D721Med (cell line): ENCODE results near the gene PROM1.

Experiments used
- DNase-seq: peaks from one replicate; pipeline ENCODE4 v3.0.0; 2011; ENCODE audit warnings: low spot score; ENCODE audit not compliant: insufficient read length
- FAIRE-seq: peaks from 2 replicates; lab custom pipeline; 2011; peaks lifted over from hg19 to GRCh38; lab: Jason Lieb, UNC
- CTCF ChIP-seq: IDR thresholded peaks from 2 replicates; pipeline ENCODE4 v1.5.1; 2012; ENCODE audit warnings: mild to moderate bottlenecking, control low read depth; ENCODE audit not compliant: insufficient read depth; ENCODE audit errors: missing control alignments

Gene PROM1

GRCh38 chr4:15955670-15956069, 128.2 kb downstream of the PROM1 start:
- FAIRE-seq (no peak), DNase-seq (no peak)
- TF ChIP-seq CTCF = no peak

- no peak for TF ChIP-seq CTCF
- DNase-seq = no peak
- no peak for FAIRE-seq
Observed at GRCh38 chr4:15953625-15954024, 130.2 kb downstream of the PROM1 start.

DNA sequence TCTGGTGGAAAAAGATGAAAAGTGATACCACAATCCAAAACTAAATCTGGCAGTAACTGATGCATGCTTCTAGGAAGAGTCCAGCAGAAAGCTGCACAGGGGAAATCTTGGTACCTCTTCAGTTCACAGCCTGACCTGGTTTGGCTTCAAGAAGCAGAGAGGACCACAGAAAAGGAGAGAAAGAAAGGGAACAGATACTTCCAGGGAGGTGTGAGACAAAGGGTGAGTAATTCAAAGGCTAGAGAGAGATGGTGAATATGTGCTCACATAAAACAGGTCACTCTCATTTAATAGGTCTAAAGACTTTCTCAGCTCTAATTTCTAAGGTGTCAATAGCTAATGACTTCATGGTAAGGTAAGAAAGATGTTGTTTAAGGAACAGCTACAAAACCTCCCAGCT, 132.0 kb downstream of the PROM1 start:
- FAIRE-seq = no peak
- TF ChIP-seq CTCF = no peak
- no peak for DNase-seq

- no peak for TF ChIP-seq CTCF
- no peak for DNase-seq
- no peak for FAIRE-seq
Observed at GRCh38 chr4:15948826-15949225, 135.0 kb downstream of the PROM1 start.

- no peak for TF ChIP-seq CTCF
- no peak for FAIRE-seq
- no peak for DNase-seq
Observed at GRCh38 chr4:15947684-15948083, 136.1 kb downstream of the PROM1 start.

DNA sequence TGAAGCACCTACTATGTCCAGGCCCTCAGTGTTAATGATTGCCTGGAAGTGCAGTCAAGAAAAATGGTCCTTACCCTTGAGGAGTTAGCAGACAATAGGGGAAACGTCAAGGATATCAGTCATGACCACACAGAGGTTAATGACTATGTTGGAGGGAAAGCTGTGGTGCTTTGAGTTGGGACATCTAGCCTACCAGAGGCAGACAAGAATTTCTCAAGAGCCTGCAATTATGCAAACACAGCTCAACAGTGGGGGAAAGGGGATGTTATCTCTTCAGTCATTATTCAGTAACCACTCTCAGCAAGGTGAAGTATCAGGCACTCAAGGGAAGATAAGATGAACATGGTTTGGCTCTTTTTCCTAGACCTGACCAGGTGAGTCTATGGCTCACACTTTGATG, 138.3 kb downstream of the PROM1 start:
- DNase-seq (no peak), FAIRE-seq (no peak)
- no peak for TF ChIP-seq CTCF

GRCh38 chr4:15944895-15945294, 138.9 kb downstream of the PROM1 start:
- FAIRE-seq (no peak), DNase-seq (no peak)
- no peak for TF ChIP-seq CTCF
